ENCODE measurements around the gene SMAD3.

- TF ChIP-seq CTCF (IDR thresholded peaks at IDR 0.05) (no peak), POLR2A (IDR thresholded peaks at IDR 0.05) (peak; percentile 60)
These were observed 16.8 kb upstream of the SMAD3 start for GRCh38 chr15:67048281-67049279.
